Fibroblast of the aortic adventitia (primary cell): ENCODE measurements around the gene PRKCB. TPM values are rescaled to one million over a fixed set of nuclear protein-coding genes. Genes with fewer than 3 reads are reported as not detected.

Source experiments
- DNase-seq: peaks from one replicate; pipeline ENCODE4 v3.0.0-alpha.2; 2010; ENCODE audit warnings: low read depth
- H3K4me3 ChIP-seq: 2 replicates; pipeline ENCODE4 v1.5.1; 2011; ENCODE audit warnings: low read depth, mild to moderate bottlenecking, control low read depth, low read length, moderate library complexity
- total RNA-seq: library from RNA; depleted of rRNA; stranded (reverse); fragments of >200 nt; gene quantifications from 2 replicates; pipeline ENCODE4 v1.2.3, GENCODE V29; 2012; ENCODE audit warnings: low replicate concordance
- TF ChIP-seq, protein P1 (sequence below): IDR thresholded peaks from 2 replicates; pipeline ENCODE4 v1.5.1; 2011; ENCODE audit warnings: mild to moderate bottlenecking, low read length, control low read depth, inconsistent platforms; ENCODE audit not compliant: insufficient read depth

Gene PRKCB
- total RNA-seq, 1 donor: not detected

GRCh38 chr16:24152826-24153225, 317.0 kb downstream of the PRKCB start:
- TF ChIP-seq, protein P1, sequence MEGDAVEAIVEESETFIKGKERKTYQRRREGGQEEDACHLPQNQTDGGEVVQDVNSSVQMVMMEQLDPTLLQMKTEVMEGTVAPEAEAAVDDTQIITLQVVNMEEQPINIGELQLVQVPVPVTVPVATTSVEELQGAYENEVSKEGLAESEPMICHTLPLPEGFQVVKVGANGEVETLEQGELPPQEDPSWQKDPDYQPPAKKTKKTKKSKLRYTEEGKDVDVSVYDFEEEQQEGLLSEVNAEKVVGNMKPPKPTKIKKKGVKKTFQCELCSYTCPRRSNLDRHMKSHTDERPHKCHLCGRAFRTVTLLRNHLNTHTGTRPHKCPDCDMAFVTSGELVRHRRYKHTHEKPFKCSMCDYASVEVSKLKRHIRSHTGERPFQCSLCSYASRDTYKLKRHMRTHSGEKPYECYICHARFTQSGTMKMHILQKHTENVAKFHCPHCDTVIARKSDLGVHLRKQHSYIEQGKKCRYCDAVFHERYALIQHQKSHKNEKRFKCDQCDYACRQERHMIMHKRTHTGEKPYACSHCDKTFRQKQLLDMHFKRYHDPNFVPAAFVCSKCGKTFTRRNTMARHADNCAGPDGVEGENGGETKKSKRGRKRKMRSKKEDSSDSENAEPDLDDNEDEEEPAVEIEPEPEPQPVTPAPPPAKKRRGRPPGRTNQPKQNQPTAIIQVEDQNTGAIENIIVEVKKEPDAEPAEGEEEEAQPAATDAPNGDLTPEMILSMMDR: no peak
- no peak overlapping the region for H3K4me3 ChIP-seq
- no peak for DNase-seq

GRCh38 chr16:24156777-24157176, 321.0 kb downstream of the PRKCB start:
- H3K4me3 ChIP-seq: no peak overlapping the region
- DNase-seq: no peak
- TF ChIP-seq, protein P1: no peak

GRCh38 chr16:24163935-24164334, 328.2 kb downstream of the PRKCB start:
- DNase-seq: no peak
- TF ChIP-seq, protein P1: no peak
- no peak overlapping the region for H3K4me3 ChIP-seq

- TF ChIP-seq, protein P1: no peak
- DNase-seq: no peak
- no peak overlapping the region for H3K4me3 ChIP-seq
These were observed 328.6 kb downstream of the PRKCB start for GRCh38 chr16:24164416-24164815.

DNA sequence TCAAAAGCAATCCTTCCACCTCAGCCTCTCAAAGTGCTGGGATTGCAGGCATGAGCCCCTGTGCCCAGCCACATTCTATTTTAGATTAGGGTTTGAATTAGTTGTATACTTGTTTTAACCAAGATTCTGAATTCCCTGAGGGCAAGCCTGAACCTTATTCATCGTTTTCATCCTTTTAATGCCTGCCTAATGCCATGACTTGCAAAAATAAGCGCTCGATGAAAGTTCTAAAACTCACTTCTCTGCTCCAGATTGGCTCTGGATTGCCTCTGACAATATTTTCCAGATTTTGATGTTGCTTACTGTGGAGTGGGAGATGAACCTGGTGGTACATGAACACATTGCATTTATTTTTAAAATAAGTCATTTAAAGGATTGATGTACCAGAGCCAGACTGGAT, 329.5 kb downstream of the PRKCB start:
- H3K4me3 ChIP-seq: no peak overlapping the region
- TF ChIP-seq, protein P1: no peak
- no peak for DNase-seq

DNA sequence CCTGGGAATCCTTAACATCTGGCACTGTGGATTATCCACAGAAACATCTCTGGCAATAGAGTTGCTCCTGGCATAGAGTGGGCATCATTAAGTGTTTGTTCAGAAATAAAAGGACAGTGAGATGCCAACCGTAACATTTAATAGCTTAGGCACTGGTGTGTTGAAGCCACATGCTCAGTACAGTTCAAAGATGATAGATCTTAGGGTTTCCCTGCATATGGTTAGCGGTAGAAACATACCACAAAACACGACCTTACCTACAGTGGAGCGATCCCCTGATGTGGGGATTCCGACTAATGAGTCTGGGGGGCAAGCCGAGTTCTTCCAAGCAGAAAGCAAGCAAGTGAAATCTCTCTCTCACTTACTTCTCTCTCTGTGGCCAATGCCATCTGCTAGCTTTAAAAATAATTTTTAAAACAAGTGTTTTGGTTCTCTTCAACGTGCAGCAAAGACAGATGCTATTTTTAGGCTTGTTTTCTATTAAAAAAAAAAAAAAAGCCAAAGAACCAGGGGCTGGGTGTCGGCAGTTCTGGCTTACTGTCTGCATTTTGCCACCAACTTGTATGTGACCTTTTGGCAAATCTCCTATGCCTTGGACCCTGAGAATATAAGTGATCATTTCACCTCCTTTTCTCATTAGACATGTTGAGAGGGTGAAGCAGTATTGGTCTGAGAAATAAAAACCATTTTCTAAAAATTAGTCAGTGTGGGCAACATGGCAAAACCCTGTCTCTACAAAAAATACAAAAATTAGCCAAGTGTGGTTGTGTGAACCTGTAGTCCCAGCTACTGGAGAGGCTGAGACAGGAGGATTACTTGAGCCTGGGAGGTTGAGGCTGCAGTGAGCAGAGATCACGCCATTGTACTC, 331.1 kb downstream of the PRKCB start:
- no peak for DNase-seq
- TF ChIP-seq, protein P1: no peak

More for the DNA sequence above, 331.1 kb downstream of the PRKCB start:
- no peak overlapping the region for H3K4me3 ChIP-seq
